Psoas muscle (tissue), 8 donors: ENCODE results near the gene INIP. TPM values are rescaled to one million over a fixed set of nuclear protein-coding genes. Genes with fewer than 3 reads are reported as not detected.

Experiments
- ATAC-seq, 4 donors: fragments of 200-7000 bp; cut with Tn5 transposase; one replicate each; pipeline ENCODE4 v1.9.1; 2020; ENCODE audit warnings: moderate library complexity in 3 of 4, mild to moderate bottlenecking in 2 of 4
- DNase-seq, 2 donors: peaks; one replicate each; pipeline ENCODE4 v3.0.0-alpha.2; 2020
- H3K27ac ChIP-seq: fragments of 200-600 bp; one replicate; pipeline ENCODE4 v1.8.0; 2022
- H3K27me3 ChIP-seq, 3 donors: fragments of 200-600 bp in 1 of 3; one replicate each; pipeline versions ENCODE4 v1.6.1 to v1.8.0; 2013 to 2022; ENCODE audit warnings: low read length in 2 of 3, mild to moderate bottlenecking in 2 of 3, moderate library complexity in 1 of 3; ENCODE audit not compliant: insufficient read depth in 3 of 3
- H3K36me3 ChIP-seq, 2 donors: fragments of 200-600 bp in 1 of 2; one replicate each; pipeline versions ENCODE4 v1.6.1 to v1.8.0; 2013 to 2022; ENCODE audit warnings: low read depth in 1 of 2, mild to moderate bottlenecking in 1 of 2, moderate library complexity in 1 of 2; ENCODE audit not compliant: insufficient read depth in 1 of 2
- H3K4me1 ChIP-seq: fragments of 200-600 bp; one replicate; pipeline ENCODE4 v1.8.0; 2022
- H3K4me3 ChIP-seq: fragments of 200-600 bp; one replicate; pipeline ENCODE4 v1.8.0; 2022; ENCODE audit warnings: mild to moderate bottlenecking
- H3K9me3 ChIP-seq: fragments of 200-600 bp; one replicate; pipeline ENCODE4 v1.8.0; 2022
- WGBS, 3 donors: extraction: QIAGEN DNeasy Blood & Tissue Kit; methylation state at CpG; one replicate each; pipeline versions ENCODE4 v1.1.6 to v1.1.7; 2013; 5-methylcytosine and 5-hydroxymethylcytosine counted together
- intact Hi-C, 2 donors: fragments of 100-400 bp; cut with DNase I; formaldehyde crosslinking; loops; one replicate each; pipeline versions ENCODE4 v1.11.0 to v1.14.2; 2022
- polyA plus RNA-seq, 3 donors: library from polyadenylated mRNA; stranded (reverse); fragments of 200-250 nt; gene quantifications; one replicate each; pipeline ENCODE4 v1.2.3, GENCODE V29; 2013
- total RNA-seq, 4 donors: library from RNA; stranded (reverse); fragmentation: NEBNext Ultra II Directional in 2 of 4; extraction: Animal tissue kit (Norgen Biotek cat#: 25700) in 2 of 4; gene quantifications; one replicate each; pipeline versions ENCODE4 v1.2.1 to v1.2.4, GENCODE V29; 2021 to 2023
- TF ChIP-seq, protein P1 (sequence below): fragments of 200-600 bp; IDR thresholded peaks from one replicate; pipeline ENCODE4 v1.8.0; 2022; ENCODE audit warnings: antibody characterized with exemption
- donor health status: healthy with polysubstance abuse.
- donor health status: DM: no; HTN: no; CAD: no; lungs with moderate emphysema.
- donor health status: Bipolar disorder and iron deficiency.
- donor health status: healthy.
- donor health status: DM: yes; HTN: yes; CAD: no.
- donor health status: DM: no; HTN: no; CAD: no.
- donor health status: DM: no; HTN: no; CAD: no.
- donor health status: DM: yes; HTN: yes; CAD: no.

Gene INIP
- total and polyA plus RNA-seq, 7 donors, result 3.7 to 17.2 (median 9.1) TPM

DNA sequence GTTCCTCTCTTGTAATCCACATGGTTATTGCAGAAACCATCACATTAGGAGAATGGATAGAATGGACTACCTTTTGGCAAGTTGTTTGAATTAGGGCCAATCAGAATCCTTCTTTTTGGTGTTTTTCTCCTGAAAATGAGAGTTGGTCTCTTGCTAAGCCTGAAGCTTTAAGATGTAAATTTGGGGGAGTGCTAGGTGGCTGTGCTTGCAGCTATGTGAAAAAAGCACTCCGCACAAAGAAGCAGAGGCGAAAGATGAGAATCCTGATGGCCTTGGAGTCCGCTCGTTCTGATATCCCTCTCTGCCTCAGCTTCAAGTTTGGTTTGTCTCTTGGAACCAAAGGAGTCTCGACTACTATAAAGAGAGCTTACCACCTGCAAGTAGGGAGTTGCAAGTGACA is 63.6 kb downstream of the INIP start:
- H3K27ac ChIP-seq, result no peak overlapping the region
- no peaks in the 10 kb centered on the region for H3K27me3 ChIP-seq
- ATAC-seq (no peak), DNase-seq (no peak)
- H3K4me3 ChIP-seq, result no peak overlapping the region
- no peaks in the 10 kb centered on the region for H3K36me3 ChIP-seq
- TF ChIP-seq, protein P1, sequence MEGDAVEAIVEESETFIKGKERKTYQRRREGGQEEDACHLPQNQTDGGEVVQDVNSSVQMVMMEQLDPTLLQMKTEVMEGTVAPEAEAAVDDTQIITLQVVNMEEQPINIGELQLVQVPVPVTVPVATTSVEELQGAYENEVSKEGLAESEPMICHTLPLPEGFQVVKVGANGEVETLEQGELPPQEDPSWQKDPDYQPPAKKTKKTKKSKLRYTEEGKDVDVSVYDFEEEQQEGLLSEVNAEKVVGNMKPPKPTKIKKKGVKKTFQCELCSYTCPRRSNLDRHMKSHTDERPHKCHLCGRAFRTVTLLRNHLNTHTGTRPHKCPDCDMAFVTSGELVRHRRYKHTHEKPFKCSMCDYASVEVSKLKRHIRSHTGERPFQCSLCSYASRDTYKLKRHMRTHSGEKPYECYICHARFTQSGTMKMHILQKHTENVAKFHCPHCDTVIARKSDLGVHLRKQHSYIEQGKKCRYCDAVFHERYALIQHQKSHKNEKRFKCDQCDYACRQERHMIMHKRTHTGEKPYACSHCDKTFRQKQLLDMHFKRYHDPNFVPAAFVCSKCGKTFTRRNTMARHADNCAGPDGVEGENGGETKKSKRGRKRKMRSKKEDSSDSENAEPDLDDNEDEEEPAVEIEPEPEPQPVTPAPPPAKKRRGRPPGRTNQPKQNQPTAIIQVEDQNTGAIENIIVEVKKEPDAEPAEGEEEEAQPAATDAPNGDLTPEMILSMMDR, result no peak
- 83 to 87% (median 86%) methylated on average over 5 of the region's 5 CpGs for WGBS, 3 donors
- intact Hi-C loops, result no loop called here
- H3K4me1 ChIP-seq, result no peaks in the 10 kb centered on the region
- H3K9me3 ChIP-seq, result peaks cover 10% of the 10 kb centered on the region

DNA sequence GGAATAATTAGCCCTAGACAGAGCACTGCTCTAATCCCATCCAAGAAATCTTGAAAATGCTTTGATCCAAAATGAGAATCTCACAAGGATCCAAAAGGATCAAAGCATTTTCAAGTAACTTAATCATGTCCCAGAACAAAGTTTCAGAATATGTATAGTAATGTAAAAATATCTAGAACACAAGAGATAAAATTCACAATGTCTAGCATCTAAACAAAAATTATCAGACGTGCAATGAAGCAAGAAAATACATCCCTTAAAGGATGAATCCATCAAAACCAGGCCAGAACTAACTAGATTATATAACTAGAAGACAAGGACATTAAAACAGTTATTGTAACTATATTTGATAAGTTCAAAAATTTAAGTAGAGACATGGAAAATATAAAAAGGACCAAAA is 69.3 kb downstream of the INIP start:
- Histone ChIP-seq H3K4me3 (no peak overlapping the region), H3K9me3 (peaks cover 23% of the 10 kb centered on the region), H3K4me1 (no peaks in the 10 kb centered on the region), H3K27me3 (no peaks in the 10 kb centered on the region), H3K36me3 (no peaks in the 10 kb centered on the region), H3K27ac (no peak overlapping the region)
- 93 to 95% (median 94%) methylated on average over 1 of the region's 1 CpG for WGBS, 3 donors
- DNase-seq (no peak), ATAC-seq (no peak)
- TF ChIP-seq, protein P1, result no peak
- intact Hi-C loops, result no loop called here

DNA sequence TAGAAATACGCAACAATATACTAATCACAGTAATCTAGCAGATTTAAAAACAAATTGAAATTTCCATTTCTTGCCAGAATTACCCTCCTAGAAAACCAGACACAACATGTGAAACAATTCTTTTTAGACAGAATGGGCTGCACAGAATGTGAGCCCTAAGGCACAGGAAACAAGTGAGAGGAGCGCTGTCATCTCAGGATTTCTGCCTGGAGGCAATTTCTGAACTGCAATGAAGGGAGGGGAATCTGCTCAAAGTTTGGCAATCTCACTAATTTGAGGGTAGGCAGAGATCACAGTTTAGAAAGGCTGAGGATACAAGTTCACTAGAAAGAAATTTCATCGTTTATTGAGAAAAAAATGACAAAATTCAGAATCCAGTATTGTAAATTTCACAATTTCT is 70.3 kb downstream of the INIP start:
- TF ChIP-seq, protein P1, result no peak
- Histone ChIP-seq H3K36me3 (no peaks in the 10 kb centered on the region), H3K9me3 (peaks cover 23% of the 10 kb centered on the region), H3K27ac (no peak overlapping the region), H3K27me3 (no peaks in the 10 kb centered on the region), H3K4me1 (no peaks in the 10 kb centered on the region), H3K4me3 (no peak overlapping the region)
- DNase-seq (no peak), ATAC-seq (no peak)
- intact Hi-C loops, result no loop called here
- WGBS, 3 donors, result 97 to 98% (median 97%) methylated on average over 3 of the region's 3 CpGs

DNA sequence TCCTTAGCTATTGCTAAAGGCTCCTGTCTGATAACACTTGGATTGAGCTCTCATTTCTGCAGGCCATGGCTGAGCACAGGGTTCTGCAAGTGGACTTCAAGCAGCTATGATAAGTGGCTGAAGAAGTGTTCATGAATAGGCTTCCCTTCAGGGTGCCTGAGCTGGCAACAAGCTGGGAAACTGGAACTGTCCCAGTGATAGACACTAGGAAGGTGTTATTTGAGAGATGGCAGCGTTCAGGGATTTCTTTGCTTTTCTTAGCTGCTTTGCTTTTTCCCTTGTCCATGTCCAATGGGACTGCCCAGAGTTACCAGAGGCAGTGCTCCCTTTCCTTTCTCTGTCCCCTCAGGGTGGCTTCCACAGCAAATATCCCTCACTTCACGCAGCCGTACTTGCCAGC is 75.8 kb downstream of the INIP start:
- no peak for ATAC-seq
- Histone ChIP-seq H3K9me3 (peaks cover 5% of the 10 kb centered on the region), H3K27me3 (no peaks in the 10 kb centered on the region), H3K27ac (no peak overlapping the region), H3K36me3 (no peaks in the 10 kb centered on the region), H3K4me3 (no peak overlapping the region), H3K4me1 (no peaks in the 10 kb centered on the region)
- DNase-seq, result no peak
- intact Hi-C loops, result no loop called here
- TF ChIP-seq, protein P1, result no peak
- 90 to 94% (median 91%) methylated on average over 3 of the region's 3 CpGs for WGBS, 3 donors

DNA sequence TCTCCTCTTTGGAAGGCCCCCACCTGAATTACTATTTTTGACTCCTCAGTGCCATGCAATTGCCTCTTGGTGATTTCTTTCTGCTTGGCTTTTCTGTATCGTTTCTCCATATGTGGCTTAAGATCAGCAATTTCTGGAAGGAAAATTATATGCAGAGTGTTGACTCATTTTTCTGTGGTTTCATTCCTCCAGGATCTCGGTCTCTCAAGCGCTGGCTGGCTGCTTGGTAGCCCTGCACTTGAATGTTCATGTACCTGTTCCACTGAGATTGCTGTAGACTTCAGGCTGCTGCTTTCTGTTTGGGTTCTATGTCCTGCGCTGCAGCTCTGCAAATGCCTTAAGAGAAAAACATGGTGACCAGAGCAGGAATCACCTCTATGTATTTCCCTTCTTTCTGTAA is 77.6 kb downstream of the INIP start:
- no peak overlapping the region for H3K27ac ChIP-seq
- intact Hi-C loops, result no loop called here
- no peak overlapping the region for H3K4me3 ChIP-seq
- 97 to 98% (median 98%) methylated on average over 4 of the region's 4 CpGs for WGBS, 3 donors
- no peak for DNase-seq
- TF ChIP-seq, protein P1, result no peak
- no peaks in the 10 kb centered on the region for H3K27me3 ChIP-seq
- ATAC-seq, result no peak
- no peaks in the 10 kb centered on the region for H3K36me3 ChIP-seq
- peaks cover 5% of the 10 kb centered on the region for H3K9me3 ChIP-seq
- no peaks in the 10 kb centered on the region for H3K4me1 ChIP-seq
